HepG2 (cell line): Measurements from ENCODE around the gene MIA. TPM values are rescaled to one million over a fixed set of nuclear protein-coding genes. Genes with fewer than 3 reads are reported as not detected.

Source experiments
- AGO2 ChIP-seq: fragments of 200-400 bp; formaldehyde crosslinking; optimal IDR thresholded peaks from 2 replicates; pipeline ENCODE3; 2017; ENCODE audit warnings: mild to moderate bottlenecking, low read depth, low read length, moderate library complexity
- ATF2 ChIP-seq: sonication (generic); formaldehyde crosslinking; IDR thresholded peaks from 2 replicates; pipeline ENCODE4 v1.4.0; 2020; ENCODE audit warnings: missing genetic modification reagents
- E2F1 ChIP-seq: sonication (generic); formaldehyde crosslinking; IDR thresholded peaks from 2 replicates; pipeline ENCODE4 v1.5.0; 2020; ENCODE audit warnings: missing genetic modification reagents
- FOXC1 ChIP-seq: sonication (generic); formaldehyde crosslinking; IDR thresholded peaks from 2 replicates; pipeline ENCODE4 v1.8.0; 2022; ENCODE audit warnings: mild to moderate bottlenecking, missing genetic modification reagents, borderline replicate concordance
- ISX ChIP-seq: sonication (generic); formaldehyde crosslinking; conservative IDR thresholded peaks from 2 replicates; pipeline ENCODE4 v1.5.0; 2020; ENCODE audit warnings: missing genetic modification reagents
- NFYC ChIP-seq: IDR thresholded peaks from 2 replicates; pipeline ENCODE4 v1.6.1; 2016; ENCODE audit warnings: missing genetic modification reagents, missing compliant biosample characterization
- PRMT3 ChIP-seq: sonication (generic); formaldehyde crosslinking; IDR thresholded peaks from 2 replicates; pipeline ENCODE4 v1.8.1; 2022; ENCODE audit warnings: low read depth, mild to moderate bottlenecking, moderate library complexity, missing genetic modification reagents, borderline replicate concordance
- SMAD1 ChIP-seq: sonication (generic); formaldehyde crosslinking; IDR thresholded peaks from 2 replicates; pipeline ENCODE4 v1.4.0; 2020; ENCODE audit warnings: missing genetic modification reagents, low read depth, mild to moderate bottlenecking, borderline replicate concordance
- TRAFD1 ChIP-seq: sonication (generic); formaldehyde crosslinking; IDR thresholded peaks from 2 replicates; pipeline ENCODE4 v1.5.1; 2020; ENCODE audit warnings: missing genetic modification reagents, mild to moderate bottlenecking, borderline replicate concordance
- ZNF124 ChIP-seq: sonication (generic); formaldehyde crosslinking; IDR thresholded peaks from 2 replicates; pipeline ENCODE4 v1.4.0; 2020; ENCODE audit warnings: missing genetic modification reagents
- ZNF143 ChIP-seq: sonication (generic); formaldehyde crosslinking; IDR thresholded peaks from 2 replicates; pipeline ENCODE4 v1.4.0; 2020; ENCODE audit warnings: missing genetic modification reagents
- ZNF562 ChIP-seq: sonication (generic); formaldehyde crosslinking; IDR thresholded peaks from 2 replicates; pipeline ENCODE4 v1.8.0; 2022; ENCODE audit warnings: missing genetic modification reagents, borderline replicate concordance
- ZNF775 ChIP-seq: sonication (generic); formaldehyde crosslinking; IDR thresholded peaks from 2 replicates; pipeline ENCODE4 v1.4.0; 2020; ENCODE audit warnings: missing genetic modification reagents, mild to moderate bottlenecking, moderate library complexity, borderline replicate concordance
- ZSCAN9 ChIP-seq: IDR thresholded peaks from 2 replicates; pipeline ENCODE4 v1.6.1; 2016; ENCODE audit warnings: borderline replicate concordance
- polyA plus RNA-seq, 8 experiments: library from polyadenylated mRNA; depleted of rRNA in 3 of 8; stranded (reverse) in 7 of 8; unstranded in 1 of 8; fragments of >200 nt; fragmentation: Illumina TruSeq in 4 of 8; extraction: Trizol in 4 of 8; gene quantifications; 2 replicates each; pipeline versions ENCODE4 v1.2.1 to v1.2.3, GENCODE V29; 2011 to 2016; ENCODE audit warnings: low read depth in 4 of 8, missing spikeins in 1 of 8, mixed read lengths in 1 of 8; ENCODE audit not compliant: insufficient read depth in 1 of 8
- total RNA-seq, 5 experiments: library from RNA; depleted of rRNA; stranded (reverse); fragments of >200 nt; fragmentation: Illumina TruSeq; extraction: Trizol; gene quantifications; 2 replicates each; pipeline ENCODE4 v1.2.3, GENCODE V29; 2016; ENCODE audit warnings: low read depth in 1 of 5
- TF ChIP-seq, protein P1 (sequence below): IDR thresholded peaks from 2 replicates; pipeline ENCODE4 v1.6.1; 2016; ENCODE audit warnings: missing compliant biosample characterization, missing genetic modification reagents, borderline replicate concordance
- TF ChIP-seq, protein P2 (sequence below): sonication (generic); formaldehyde crosslinking; IDR thresholded peaks from 2 replicates; pipeline ENCODE4 v1.4.0; 2020; ENCODE audit warnings: missing genetic modification reagents

MIA gene
- total and polyA plus RNA-seq, 2 of the 13 experiments (the other 11 are each of a cell fraction or from before 2014, with no cell fraction given): 0.61 TPM; not detected in 1

DNA sequence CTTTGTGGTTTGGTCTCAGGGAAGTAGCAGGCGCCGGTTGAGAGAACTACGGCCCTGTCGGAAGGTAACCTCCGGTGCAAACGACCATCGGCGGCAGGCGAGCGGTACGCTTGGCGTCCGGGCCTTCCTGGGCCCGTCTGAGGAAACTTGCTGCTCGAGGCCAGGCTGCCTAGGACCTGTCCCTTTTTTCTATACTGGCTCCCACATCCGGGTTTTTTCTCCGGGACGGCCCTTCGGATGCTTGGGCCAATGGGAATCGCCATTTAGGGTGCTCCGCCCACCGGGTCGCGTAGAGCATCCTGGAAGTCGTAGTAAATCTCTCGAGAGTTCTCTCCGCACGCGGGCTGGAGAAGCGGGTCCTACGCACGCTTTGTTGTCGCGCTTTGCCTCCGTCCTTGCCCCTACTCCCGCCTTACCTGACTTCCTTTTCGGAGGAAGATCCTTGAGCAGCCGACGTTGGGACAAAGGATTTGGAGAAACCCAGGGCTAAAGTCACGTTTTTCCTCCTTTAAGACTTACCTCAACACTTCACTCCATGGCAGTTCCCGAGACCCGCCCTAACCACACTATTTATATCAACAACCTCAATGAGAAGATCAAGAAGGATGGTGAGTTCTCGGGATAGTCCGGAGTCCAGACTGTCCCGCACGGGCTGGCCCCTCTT, 24.3 kb upstream of the MIA start, which contains the start of gene SNRPA (continued):
- TF ChIP-seq, protein P1, sequence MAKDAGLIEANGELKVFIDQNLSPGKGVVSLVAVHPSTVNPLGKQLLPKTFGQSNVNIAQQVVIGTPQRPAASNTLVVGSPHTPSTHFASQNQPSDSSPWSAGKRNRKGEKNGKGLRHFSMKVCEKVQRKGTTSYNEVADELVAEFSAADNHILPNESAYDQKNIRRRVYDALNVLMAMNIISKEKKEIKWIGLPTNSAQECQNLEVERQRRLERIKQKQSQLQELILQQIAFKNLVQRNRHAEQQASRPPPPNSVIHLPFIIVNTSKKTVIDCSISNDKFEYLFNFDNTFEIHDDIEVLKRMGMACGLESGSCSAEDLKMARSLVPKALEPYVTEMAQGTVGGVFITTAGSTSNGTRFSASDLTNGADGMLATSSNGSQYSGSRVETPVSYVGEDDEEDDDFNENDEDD (CRISPR knock-in tag): peak; percentile 78; the same call in 1 of the 2 replicates
- TF ChIP-seq TRAFD1: 0 out of 2 replicates have a peak, but pooled peaks have one; percentile 78
- 0 out of 2 replicates have a peak, but pooled peaks have one; percentile 52 for TF ChIP-seq ZNF775 (CRISPR knock-in tag)
- peak; percentile 72 for TF ChIP-seq E2F1 (CRISPR knock-in tag)
- peak; percentile 25; the same call in 1 of the 2 replicates for TF ChIP-seq ATF2 (CRISPR knock-in tag)
- 0 out of 2 replicates have a peak, but pooled peaks have one; percentile 56 for TF ChIP-seq ISX (CRISPR knock-in tag)
- peak; percentile 47 for TF ChIP-seq AGO2
- TF ChIP-seq, protein P2, sequence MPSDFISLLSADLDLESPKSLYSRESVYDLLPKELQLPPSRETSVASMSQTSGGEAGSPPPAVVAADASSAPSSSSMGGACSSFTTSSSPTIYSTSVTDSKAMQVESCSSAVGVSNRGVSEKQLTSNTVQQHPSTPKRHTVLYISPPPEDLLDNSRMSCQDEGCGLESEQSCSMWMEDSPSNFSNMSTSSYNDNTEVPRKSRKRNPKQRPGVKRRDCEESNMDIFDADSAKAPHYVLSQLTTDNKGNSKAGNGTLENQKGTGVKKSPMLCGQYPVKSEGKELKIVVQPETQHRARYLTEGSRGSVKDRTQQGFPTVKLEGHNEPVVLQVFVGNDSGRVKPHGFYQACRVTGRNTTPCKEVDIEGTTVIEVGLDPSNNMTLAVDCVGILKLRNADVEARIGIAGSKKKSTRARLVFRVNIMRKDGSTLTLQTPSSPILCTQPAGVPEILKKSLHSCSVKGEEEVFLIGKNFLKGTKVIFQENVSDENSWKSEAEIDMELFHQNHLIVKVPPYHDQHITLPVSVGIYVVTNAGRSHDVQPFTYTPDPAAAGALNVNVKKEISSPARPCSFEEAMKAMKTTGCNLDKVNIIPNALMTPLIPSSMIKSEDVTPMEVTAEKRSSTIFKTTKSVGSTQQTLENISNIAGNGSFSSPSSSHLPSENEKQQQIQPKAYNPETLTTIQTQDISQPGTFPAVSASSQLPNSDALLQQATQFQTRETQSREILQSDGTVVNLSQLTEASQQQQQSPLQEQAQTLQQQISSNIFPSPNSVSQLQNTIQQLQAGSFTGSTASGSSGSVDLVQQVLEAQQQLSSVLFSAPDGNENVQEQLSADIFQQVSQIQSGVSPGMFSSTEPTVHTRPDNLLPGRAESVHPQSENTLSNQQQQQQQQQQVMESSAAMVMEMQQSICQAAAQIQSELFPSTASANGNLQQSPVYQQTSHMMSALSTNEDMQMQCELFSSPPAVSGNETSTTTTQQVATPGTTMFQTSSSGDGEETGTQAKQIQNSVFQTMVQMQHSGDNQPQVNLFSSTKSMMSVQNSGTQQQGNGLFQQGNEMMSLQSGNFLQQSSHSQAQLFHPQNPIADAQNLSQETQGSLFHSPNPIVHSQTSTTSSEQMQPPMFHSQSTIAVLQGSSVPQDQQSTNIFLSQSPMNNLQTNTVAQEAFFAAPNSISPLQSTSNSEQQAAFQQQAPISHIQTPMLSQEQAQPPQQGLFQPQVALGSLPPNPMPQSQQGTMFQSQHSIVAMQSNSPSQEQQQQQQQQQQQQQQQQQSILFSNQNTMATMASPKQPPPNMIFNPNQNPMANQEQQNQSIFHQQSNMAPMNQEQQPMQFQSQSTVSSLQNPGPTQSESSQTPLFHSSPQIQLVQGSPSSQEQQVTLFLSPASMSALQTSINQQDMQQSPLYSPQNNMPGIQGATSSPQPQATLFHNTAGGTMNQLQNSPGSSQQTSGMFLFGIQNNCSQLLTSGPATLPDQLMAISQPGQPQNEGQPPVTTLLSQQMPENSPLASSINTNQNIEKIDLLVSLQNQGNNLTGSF: no peak
- no peak for TF ChIP-seq PRMT3
- TF ChIP-seq NFYC (CRISPR knock-in tag): peak; percentile 65
- no peak for TF ChIP-seq FOXC1 (CRISPR knock-in tag)
- TF ChIP-seq ZNF562 (CRISPR knock-in tag): no peak
- TF ChIP-seq ZNF124 (CRISPR knock-in tag): 0 out of 2 replicates have a peak, but pooled peaks have one; percentile 35
- TF ChIP-seq ZNF143 (CRISPR knock-in tag): peak; percentile 90
- 0 out of 2 replicates have a peak, but pooled peaks have one; percentile 23 for TF ChIP-seq ZSCAN9
- TF ChIP-seq SMAD1 (CRISPR knock-in tag): 0 out of 2 replicates have a peak, but pooled peaks have one; percentile 49
